IMR-90 (cell line): ENCODE measurements around the gene CCDC33. TPM values are rescaled to one million over a fixed set of nuclear protein-coding genes. Genes with fewer than 3 reads are reported as not detected.

Experiments used
- ATAC-seq: fragments of 200-7000 bp; cut with Tn5 transposase; 2 replicates; pipeline ENCODE4 v1.9.1; 2020; ENCODE audit warnings: low read depth, mild to moderate bottlenecking, moderate library complexity
- BruUV-seq: library from RNA; stranded (reverse); fragments of 400-500 nt; replicated peaks from 2 replicates; lab custom pipeline; 2021; lab: Mats Ljungman, UMichigan
- CTCF ChIA-PET: fragments of 300-600 bp; formaldehyde crosslinking; extraction: SDS; loops from one replicate; lab custom pipeline; 2021; ENCODE audit warnings: antibody characterized with exemption; lab: Yijun Ruan, JAX
- POLR2A ChIA-PET: fragments of 300-600 bp; sonication (Branson Sonifier 250); formaldehyde crosslinking; loops from one replicate; lab custom pipeline; 2022; ENCODE audit warnings: antibody characterized with exemption; ENCODE audit not compliant: unreplicated experiment; lab: Charles Lee
- DNase-seq: peaks from one replicate; pipeline ENCODE4 v3.0.0; 2013
- H2AFZ ChIP-seq: replicated peaks from 2 replicates; pipeline ENCODE3; 2013; ENCODE audit warnings: low read length, mild to moderate bottlenecking; ENCODE audit not compliant: poor library complexity
- H2AK5ac ChIP-seq: 2 replicates; pipeline ENCODE4 v1.6.1; 2013; ENCODE audit warnings: low read depth, low read length, inconsistent platforms
- H2AK9ac ChIP-seq: replicated peaks from 2 replicates; pipeline ENCODE3; 2013; ENCODE audit warnings: mild to moderate bottlenecking, low read depth, low read length, moderate library complexity; ENCODE audit not compliant: poor library complexity
- H2BK120ac ChIP-seq: 2 replicates; pipeline ENCODE4 v1.6.1; 2013; ENCODE audit warnings: low read depth, low read length, inconsistent platforms
- H2BK15ac ChIP-seq: 3 replicates; pipeline ENCODE4 v1.6.1; 2013; ENCODE audit warnings: low read depth, low read length, inconsistent platforms
- H2BK20ac ChIP-seq: 2 replicates; pipeline ENCODE4 v1.6.1; 2013; ENCODE audit warnings: low read depth, mild to moderate bottlenecking, inconsistent platforms, low read length, moderate library complexity
- H2BK5ac ChIP-seq: 2 replicates; pipeline ENCODE4 v1.6.1; 2013; ENCODE audit warnings: mild to moderate bottlenecking, low read depth, low read length, inconsistent platforms; ENCODE audit not compliant: poor library complexity, severe bottlenecking
- H3K14ac ChIP-seq: replicated peaks from 2 replicates; pipeline ENCODE4 v1.6.1; 2013; ENCODE audit warnings: low read depth, low read length, inconsistent platforms
- H3K18ac ChIP-seq: 2 replicates; pipeline ENCODE4 v1.6.1; 2013; ENCODE audit warnings: low read depth, low read length, control low read depth
- H3K23ac ChIP-seq: 2 replicates; pipeline ENCODE4 v1.6.1; 2013; ENCODE audit warnings: low read depth, low read length, inconsistent platforms
- H3K27ac ChIP-seq: 2 replicates; pipeline ENCODE4 v1.5.1; 2013; ENCODE audit warnings: mild to moderate bottlenecking, control low read depth, low read length; ENCODE audit not compliant: insufficient read depth
- H3K27me3 ChIP-seq: 2 replicates; pipeline ENCODE4 v1.6.1; 2013; ENCODE audit warnings: low read length; ENCODE audit not compliant: control insufficient read depth, insufficient read depth
- H3K36me3 ChIP-seq: 2 replicates; pipeline ENCODE4 v1.6.1; 2013; ENCODE audit warnings: low read length, mixed read lengths; ENCODE audit not compliant: control insufficient read depth, insufficient read depth
- H3K4ac ChIP-seq: 2 replicates; pipeline ENCODE4 v1.6.1; 2013; ENCODE audit warnings: low read depth, low read length, inconsistent platforms
- H3K4me1 ChIP-seq: 2 replicates; pipeline ENCODE4 v1.6.1; 2013; ENCODE audit warnings: low read length, mixed read lengths; ENCODE audit not compliant: control insufficient read depth, insufficient read depth
- H3K4me2 ChIP-seq: 2 replicates; pipeline ENCODE4 v1.6.1; 2013; ENCODE audit warnings: low read depth, mild to moderate bottlenecking, control low read depth, low read length, moderate library complexity
- H3K4me3 ChIP-seq: 2 replicates; pipeline ENCODE4 v1.5.1; 2013; ENCODE audit warnings: low read depth, mild to moderate bottlenecking, control low read depth, low read length, moderate library complexity; ENCODE audit not compliant: insufficient read depth
- H3K56ac ChIP-seq: 2 replicates; pipeline ENCODE4 v1.6.1; 2013; ENCODE audit warnings: low read length, inconsistent platforms; ENCODE audit not compliant: insufficient read depth; ENCODE audit errors: extremely low read depth
- H3K79me1 ChIP-seq, 2 experiments: 2 replicates each; pipeline ENCODE4 v1.6.1; 2013; ENCODE audit warnings: low read length in 2 of 2, inconsistent platforms in 1 of 2, low read depth in 1 of 2
- H3K9ac ChIP-seq: 2 replicates; pipeline ENCODE4 v1.6.1; 2013; ENCODE audit warnings: low read depth, low read length, control low read depth
- H3K9me1 ChIP-seq: 2 replicates; pipeline ENCODE4 v1.6.1; 2013; ENCODE audit warnings: low read length, inconsistent platforms; ENCODE audit not compliant: insufficient read depth
- H3K9me3 ChIP-seq: 2 replicates; pipeline ENCODE4 v1.6.1; 2013; ENCODE audit warnings: low read length; ENCODE audit not compliant: control insufficient read depth, insufficient read depth
- H4K20me1 ChIP-seq: 2 replicates; pipeline ENCODE4 v1.6.1; 2013; ENCODE audit warnings: low read length, inconsistent platforms; ENCODE audit not compliant: insufficient read depth
- H4K5ac ChIP-seq: 2 replicates; pipeline ENCODE4 v1.6.1; 2013; ENCODE audit warnings: mild to moderate bottlenecking, low read depth, low read length, control low read depth
- H4K8ac ChIP-seq, 2 experiments: 2 replicates each; pipeline ENCODE4 v1.6.1; 2013; ENCODE audit warnings: low read depth in 2 of 2, low read length in 2 of 2, control low read depth in 1 of 2, inconsistent platforms in 1 of 2
- H4K91ac ChIP-seq: 2 replicates; pipeline ENCODE4 v1.6.1; 2013; ENCODE audit warnings: low read depth, low read length, inconsistent platforms; ENCODE audit not compliant: insufficient read depth
- BHLHE40 ChIP-seq: fragments of 150-350 bp; IDR thresholded peaks from 2 replicates; pipeline ENCODE4 v1.6.1; 2016; ENCODE audit warnings: mild to moderate bottlenecking, low read depth, low read length
- CHD1 ChIP-seq: IDR thresholded peaks from 2 replicates; pipeline ENCODE4 v1.6.1; 2012; ENCODE audit warnings: low read depth, low read length, improper control_type of control experiment
- NFE2L2 ChIP-seq: fragments of 150-350 bp; IDR thresholded peaks from 2 replicates; pipeline ENCODE4 v1.6.1; 2016; ENCODE audit warnings: low read depth, mild to moderate bottlenecking, low read length
- POLR2A ChIP-seq: IDR thresholded peaks from 2 replicates; pipeline ENCODE4 v1.6.1; 2012; ENCODE audit warnings: mild to moderate bottlenecking, low read depth, low read length
- WGBS, 2 experiments: methylation state at CpG; one replicate each; pipeline versions ENCODE4 v1.1.5 to v1.1.7; 2013; ENCODE audit warnings: missing lambda C conversion rate in 2 of 2; ENCODE audit not compliant: insufficient read length in 1 of 2; ENCODE audit errors: extremely low coverage in 2 of 2; 5-methylcytosine and 5-hydroxymethylcytosine counted together
- dilution Hi-C: fragments of 300-500 bp; cut with HindIII; formaldehyde crosslinking; loops from one replicate; pipeline ENCODE4 v1.14.3; 2018; ENCODE audit warnings: low sequenced_read_pairs; ENCODE audit not compliant: unreplicated experiment
- in situ Hi-C: fragments of 300-500 bp; cut with MboI; formaldehyde crosslinking; loops from 3 replicates; pipeline ENCODE4 v1.14.3; 2019; ENCODE audit warnings: low sequenced_read_pairs, inconsistent platforms, mixed read lengths
- intact Hi-C: fragments of 100-400 bp; cut with micrococcal nuclease; formaldehyde crosslinking; loops from 2 replicates; pipeline ENCODE4 v1.10.0; 2022
- polyA plus RNA-seq, 3 experiments: library from polyadenylated mRNA; depleted of rRNA; stranded (reverse); fragments of >200 nt; gene quantifications; 2 replicates each; pipeline ENCODE4 v1.2.3, GENCODE V29; 2012; ENCODE audit warnings: low replicate concordance in 1 of 3
- total RNA-seq: library from RNA; depleted of rRNA; stranded (reverse); fragments of >200 nt; gene quantifications from 2 replicates; pipeline ENCODE4 v1.2.3, GENCODE V29; 2012

CCDC33 gene
- total and polyA plus RNA-seq, 2 of the 4 experiments (the other 2 are of a cell fraction) = not detected

DNA sequence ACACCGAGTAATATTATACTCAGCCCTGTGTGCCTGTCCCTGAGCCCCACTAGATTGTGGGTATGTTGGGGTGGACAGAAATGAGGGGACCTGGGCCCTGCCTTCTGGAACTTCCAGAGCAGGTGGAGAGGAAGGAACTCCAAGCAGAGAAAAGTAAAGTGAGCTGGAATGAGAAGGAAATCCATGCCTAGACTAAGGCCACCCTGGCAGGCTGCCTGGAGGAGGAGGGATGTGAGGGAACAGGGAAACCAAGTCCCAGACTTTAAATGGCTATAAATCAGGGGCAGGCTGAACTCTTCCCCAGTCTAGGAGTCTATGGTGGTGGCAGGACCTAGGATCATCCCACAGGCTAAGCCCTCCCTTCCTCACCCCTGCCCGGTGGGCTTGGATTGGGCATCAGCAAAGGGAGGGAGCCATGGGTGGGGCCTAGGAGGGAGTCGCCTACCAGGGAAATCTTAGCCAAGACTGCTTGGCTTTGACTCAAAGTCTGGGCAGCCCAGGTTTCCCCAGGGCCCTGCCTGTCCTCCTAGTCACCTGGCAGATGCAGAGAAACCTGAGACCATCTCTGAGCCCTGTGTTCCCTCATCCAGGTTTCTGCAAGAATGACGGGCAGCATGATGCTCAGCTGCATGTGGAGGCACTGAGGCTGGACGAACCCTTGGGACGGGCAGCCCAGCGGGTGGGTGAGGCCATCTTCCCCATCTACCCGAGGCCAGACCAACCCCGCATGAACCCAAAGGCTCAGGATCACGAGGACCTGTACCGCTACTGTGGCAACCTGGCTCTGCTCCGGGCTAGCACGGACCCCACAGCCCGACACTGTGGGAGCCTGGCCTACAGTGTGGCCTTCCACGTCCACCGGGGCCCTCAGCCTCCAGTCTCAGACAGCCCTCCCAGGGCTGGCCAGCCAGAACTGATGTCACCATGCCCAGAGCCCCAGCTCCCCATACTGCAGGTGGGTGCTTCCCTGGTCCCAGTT is 17.9 kb upstream of the CCDC33 start (continued):
- TF ChIP-seq CHD1 (no peak), BHLHE40 (no peak)

GRCh38 chr15:74220475-74221248 is 15.5 kb upstream of the CCDC33 start:
- no peak overlapping the region for H2BK5ac ChIP-seq
- no peaks in the 10 kb centered on the region for H3K9me3 ChIP-seq
- H3K4ac ChIP-seq = no peak overlapping the region
- H3K27ac ChIP-seq = no peak overlapping the region
- 0 out of 2 replicates have a peak, but pooled peaks cover 3% of the 10 kb centered on the region for H4K20me1 ChIP-seq
- no peaks in the 10 kb centered on the region for H3K9me1 ChIP-seq
- H3K36me3 ChIP-seq = no peaks in the 10 kb centered on the region
- DNase-seq (no peak), ATAC-seq (no peak)
- in situ Hi-C loops = no loop called here
- no peak overlapping the region for H3K4me3 ChIP-seq
- no peak overlapping the region for H3K4me2 ChIP-seq
- H2AFZ ChIP-seq = no peak overlapping the region
- no peak overlapping the region for H3K14ac ChIP-seq
- no peak overlapping the region for H2AK5ac ChIP-seq
- CTCF ChIA-PET = no interaction called here
- no peak overlapping the region for H3K9ac ChIP-seq
- no peak overlapping the region for H4K91ac ChIP-seq
- no peak overlapping the region for H2BK15ac ChIP-seq
- POLR2A ChIA-PET = no interaction called here
- dilution Hi-C loops = no loop called here
- no peak overlapping the region for H3K18ac ChIP-seq
- no peak overlapping the region for H3K23ac ChIP-seq
- H3K79me1 ChIP-seq = no peaks in the 10 kb centered on the region
- no peak overlapping the region for H2BK120ac ChIP-seq
- no peak overlapping the region for H2BK20ac ChIP-seq
- intact Hi-C loops = no loop called here
- 29% methylated on average over 3 of the region's 11 CpGs; no CpG with 5 or more reads in 1 of the 2 experiments for WGBS, 2 experiments
- no TSS peak for BruUV-seq
- peaks cover 64% of the 10 kb centered on the region for H3K27me3 ChIP-seq
- H3K56ac ChIP-seq = no peak overlapping the region
- TF ChIP-seq POLR2A (no peak), BHLHE40 (no peak), NFE2L2 (no peak)
- no peak overlapping the region for H4K8ac ChIP-seq
- peaks cover 1% of the 10 kb centered on the region; the same call in 1 of the 2 replicates for H3K4me1 ChIP-seq
- H4K5ac ChIP-seq = no peak overlapping the region
- no peak overlapping the region for H2AK9ac ChIP-seq
